UCSD-AML1 (cell line): Measurements from ENCODE around the gene OR2A12.
"Not testable (repeated sequence)": the region's sequence is repeated elsewhere in the genome, so short reads cannot be mapped to it uniquely, and the experiment has no call there.

Experiments
- DNase-seq: peaks from one replicate; lab custom pipeline; 2025; ENCODE audit not compliant: unreplicated experiment; lab: John Stamatoyannopoulos, UW

OR2A12 gene, protein sequence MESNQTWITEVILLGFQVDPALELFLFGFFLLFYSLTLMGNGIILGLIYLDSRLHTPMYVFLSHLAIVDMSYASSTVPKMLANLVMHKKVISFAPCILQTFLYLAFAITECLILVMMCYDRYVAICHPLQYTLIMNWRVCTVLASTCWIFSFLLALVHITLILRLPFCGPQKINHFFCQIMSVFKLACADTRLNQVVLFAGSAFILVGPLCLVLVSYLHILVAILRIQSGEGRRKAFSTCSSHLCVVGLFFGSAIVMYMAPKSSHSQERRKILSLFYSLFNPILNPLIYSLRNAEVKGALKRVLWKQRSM

DNA sequence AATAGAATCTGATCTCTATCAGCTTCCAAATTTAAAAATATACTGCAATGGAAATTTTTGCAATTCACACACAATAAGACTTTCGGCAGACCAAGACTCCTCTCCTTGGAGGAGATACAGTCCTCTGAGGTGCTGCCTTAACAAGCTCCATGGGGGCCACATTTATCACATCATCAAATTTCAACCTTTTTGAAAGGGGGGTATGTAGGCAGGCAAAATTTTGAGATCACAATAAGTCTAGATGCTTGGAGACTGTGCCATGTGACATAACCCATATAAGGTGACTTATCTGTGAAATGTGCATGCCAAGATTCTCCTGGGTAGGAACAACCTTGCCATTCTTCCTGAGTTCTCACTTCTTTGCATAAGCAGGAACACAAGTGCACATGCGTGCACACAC, at the start of gene OR2A12:
TSS of gene OR2A12 (plus strand) at position 301 of the 400 bp plus-strand sequence. CDS start 8,830 bp downstream, outside the sequence.
- DNase-seq: no peak

DNA sequence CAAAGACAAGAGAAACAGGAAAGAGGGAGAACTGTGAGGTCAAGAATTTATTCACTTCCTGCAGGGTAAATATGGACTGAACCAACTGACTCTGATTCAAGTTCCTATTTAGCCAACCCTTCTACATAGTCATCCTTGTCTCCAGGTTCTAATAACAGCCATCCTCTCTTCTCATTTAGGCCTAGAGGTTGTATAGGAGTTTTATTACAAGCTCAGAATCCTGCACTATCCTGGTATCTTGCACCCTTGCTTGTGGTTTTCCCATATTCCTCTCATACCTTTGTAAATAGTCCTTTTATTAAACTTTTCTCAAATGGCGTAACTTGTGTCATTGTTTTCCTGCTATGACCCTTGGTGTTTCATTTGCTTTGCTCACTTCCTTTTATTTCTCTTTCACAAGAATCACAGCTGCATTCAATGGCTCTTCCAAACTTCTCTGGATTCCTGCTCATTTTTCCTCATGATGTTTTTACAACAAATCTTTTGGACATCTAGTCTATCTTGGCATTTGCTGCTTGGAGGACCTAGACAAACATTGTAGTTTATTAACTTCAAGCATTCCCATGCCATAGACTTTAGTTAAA, 49.7 kb upstream of the OR2A12 start:
- DNase-seq: no peak

DNA sequence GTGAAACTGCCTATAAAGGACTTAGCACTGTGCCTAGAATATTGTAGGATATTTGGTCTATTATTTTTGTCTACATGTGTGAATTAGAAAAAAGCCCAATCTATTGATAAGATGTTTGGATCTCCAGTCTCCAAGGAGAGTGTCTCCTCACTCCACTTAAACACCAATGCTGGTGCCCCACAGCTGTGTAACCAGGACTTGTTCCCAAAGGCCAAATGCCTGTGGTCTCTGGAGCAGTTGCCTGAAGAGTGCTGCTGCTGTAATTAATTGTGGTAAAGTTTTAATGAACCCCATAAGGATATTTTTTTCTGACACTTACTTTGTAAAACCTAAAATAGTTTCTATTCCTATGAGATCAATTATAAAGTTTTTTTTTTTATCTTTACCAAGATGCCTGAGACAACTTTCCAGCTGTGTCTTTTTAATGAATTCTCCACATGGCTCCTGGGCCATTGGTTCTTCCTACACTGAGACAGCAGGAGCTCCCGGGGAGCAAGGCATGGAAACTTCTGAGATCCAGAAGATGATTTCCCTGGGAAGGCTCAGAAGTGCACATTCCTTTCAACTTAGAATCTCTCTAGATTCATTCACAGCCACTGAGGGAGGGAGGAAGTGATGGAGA, 48.6 kb upstream of the OR2A12 start:
- no peak for DNase-seq

DNA sequence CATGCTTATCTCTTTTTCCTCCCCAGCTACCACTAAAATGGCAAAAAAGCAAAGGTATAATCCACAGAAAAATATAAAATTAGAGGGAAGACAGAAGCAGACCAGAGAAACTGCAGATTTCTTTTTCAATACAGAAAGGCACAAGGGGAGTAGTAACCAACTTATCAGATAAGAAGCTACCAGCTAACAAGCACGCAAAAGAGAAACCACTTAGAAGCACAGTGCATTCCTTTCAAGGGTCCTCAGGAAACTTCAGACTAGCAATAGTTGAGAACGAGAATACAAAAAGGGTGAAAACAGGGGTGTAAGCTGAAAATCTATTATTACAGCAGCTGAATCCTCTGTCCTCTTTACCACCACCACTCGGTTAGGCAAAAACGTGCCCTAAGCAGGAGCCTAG, 47.2 kb upstream of the OR2A12 start:
- DNase-seq: no peak

DNA sequence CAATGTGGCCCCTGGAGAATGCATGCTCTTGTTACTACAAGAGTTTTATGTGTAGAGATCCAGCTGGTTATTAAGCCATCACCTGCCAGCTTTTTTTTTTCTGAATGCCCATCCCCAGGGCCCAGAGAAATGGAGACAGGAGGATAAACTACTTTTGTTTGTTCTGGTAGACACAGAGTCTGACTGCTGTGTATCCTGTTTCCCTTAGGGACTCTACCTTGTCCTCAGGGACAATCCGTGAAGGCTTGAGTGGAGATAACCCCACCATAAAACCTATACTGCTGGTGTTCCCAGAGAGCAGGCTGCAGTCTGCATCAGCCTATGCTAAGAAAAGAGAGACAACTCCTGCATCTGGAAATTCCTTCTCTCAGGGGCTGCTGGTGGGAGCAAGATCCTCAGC, 37.4 kb upstream of the OR2A12 start, which contains the start of gene OR2A5:
TSS of gene OR2A5 (plus strand) at position 301 of the 400 bp plus-strand sequence. CDS start 1,454 bp downstream, outside the sequence.
- no peak for DNase-seq

DNA sequence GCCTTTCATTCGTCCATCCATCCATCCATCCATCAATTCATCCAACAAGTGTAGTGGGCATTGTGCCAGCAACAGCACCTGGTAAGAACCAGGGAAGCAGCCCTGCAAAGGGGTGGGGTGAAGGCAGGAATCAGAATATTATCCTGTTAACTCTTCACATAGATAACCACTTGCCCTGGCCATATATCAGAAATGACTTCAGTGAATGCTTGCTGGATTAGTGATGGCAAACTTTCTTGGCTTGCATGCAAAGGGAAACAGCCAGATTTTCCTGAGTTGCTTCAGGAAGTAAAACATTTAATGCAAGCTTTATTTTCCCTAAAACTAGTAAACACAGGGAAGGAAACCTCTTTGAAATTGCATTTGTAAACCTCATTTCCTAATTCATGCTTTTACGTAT, 36.6 kb upstream of the OR2A12 start:
- no peak for DNase-seq

DNA sequence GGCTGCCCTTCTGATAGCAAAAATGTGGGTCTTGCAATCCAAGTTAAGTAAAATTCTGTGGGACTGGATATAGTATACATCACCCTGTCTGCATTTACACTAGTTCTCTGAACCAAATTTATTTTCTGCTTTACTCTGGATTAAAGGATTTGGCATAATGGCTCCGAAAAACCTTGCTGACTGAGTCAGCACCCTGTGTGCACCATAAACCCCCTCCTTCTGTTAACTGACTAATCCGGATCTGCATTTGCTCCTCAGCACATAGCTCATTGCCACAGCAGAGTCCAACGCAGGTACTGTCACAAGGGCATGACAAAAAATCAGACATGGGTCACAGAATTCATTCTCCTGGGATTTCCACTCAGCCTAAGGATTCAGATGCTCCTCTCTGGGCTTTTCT, 36.0 kb upstream of the OR2A12 start:
- DNase-seq: no peak

DNA sequence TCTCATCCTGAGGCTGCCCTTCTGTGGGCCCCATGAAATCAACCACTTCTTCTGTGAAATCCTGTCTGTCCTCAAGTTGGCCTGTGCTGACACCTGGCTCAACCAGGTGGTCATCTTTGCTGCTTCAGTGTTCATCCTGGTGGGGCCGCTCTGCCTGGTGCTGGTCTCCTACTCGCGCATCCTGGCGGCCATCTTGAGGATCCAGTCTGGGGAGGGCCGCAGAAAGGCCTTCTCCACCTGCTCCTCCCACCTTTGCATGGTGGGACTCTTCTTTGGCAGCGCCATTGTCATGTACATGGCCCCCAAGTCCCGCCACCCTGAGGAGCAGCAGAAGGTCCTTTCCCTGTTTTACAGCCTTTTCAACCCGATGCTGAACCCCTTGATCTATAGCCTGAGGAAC, 35.2 kb upstream of the OR2A12 start:
- not testable (repeated sequence) for DNase-seq

DNA sequence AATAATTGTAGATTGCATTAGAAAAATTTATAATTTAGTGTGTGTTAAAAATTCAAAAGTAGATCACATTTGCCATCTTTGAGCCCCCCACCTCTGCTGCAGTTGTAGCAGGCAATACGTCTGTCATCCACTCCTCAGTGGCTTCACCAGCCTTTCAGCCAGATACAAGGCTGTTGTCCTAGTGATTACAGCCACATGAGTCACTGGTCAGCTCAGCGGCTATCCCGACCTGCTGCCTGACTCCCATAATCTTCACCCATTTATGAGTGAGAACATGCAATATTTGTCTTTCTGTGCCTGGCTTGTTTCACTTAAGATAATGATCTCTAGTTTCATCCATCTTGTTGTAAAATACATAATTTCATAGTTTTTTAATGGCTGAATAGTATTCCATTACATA, 28.1 kb upstream of the OR2A12 start:
- DNase-seq: no peak

DNA sequence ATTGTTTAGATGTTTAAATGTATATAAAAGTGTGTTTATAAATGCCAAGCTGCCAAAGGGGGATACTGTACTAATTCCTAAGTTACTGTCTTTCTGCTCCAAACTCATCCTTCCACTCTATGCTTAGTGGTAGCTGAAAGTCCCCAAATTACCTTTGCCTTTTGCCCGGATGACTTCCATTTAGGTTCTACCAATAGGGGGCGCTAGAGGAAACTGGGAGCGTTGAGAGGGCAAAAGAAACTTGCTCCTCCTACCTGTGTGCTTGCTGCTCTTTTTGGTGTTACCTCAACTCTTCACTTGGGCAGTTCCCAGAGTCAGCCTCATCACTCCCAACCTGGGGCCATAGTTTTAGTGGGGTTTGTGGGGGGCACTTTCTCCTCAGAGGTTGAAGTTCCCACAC, 22.4 kb upstream of the OR2A12 start:
- DNase-seq: no peak

DNA sequence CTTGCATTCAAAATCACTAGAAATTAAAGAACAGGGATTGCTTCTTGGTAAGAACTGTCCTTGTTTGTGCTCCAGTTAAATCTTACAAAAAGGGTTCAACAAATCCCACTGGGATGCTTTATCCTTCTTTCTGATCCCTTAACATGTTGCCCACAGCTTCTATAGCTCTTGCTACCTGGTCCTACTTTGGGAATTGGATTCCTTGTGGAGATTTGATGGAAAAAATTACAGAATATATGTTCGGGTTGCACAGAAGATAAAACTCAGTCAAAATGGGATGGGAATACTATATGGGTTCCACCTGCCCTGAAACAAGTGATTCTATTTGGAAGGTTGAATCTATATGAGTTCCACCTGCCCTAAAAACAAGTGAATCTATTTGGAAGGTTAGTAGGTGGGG, 16.6 kb upstream of the OR2A12 start, which contains the start of gene OR2A25:
TSS of gene OR2A25 (plus strand) at position 301 of the 400 bp plus-strand sequence. CDS start 4,409 bp downstream, outside the sequence.
- no peak for DNase-seq

DNA sequence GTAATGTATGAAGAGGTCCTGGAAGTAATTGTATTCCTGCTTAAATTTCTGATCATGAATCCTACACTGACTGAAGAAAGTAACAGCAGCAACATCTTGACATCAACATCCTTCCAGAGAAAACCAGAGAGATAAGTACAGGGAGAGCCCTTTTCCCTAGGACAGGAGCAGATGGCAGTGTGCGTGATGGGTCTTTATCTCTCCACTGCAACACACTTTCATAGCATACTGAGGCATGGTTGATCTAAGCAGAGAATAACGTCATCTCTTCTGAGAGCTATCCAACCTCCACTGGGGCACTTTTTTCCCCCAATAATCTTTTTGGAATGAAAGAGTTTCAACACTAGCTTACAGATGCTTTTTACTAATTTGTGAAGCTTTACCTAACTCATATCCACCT, 16.1 kb upstream of the OR2A12 start:
- DNase-seq: no peak

DNA sequence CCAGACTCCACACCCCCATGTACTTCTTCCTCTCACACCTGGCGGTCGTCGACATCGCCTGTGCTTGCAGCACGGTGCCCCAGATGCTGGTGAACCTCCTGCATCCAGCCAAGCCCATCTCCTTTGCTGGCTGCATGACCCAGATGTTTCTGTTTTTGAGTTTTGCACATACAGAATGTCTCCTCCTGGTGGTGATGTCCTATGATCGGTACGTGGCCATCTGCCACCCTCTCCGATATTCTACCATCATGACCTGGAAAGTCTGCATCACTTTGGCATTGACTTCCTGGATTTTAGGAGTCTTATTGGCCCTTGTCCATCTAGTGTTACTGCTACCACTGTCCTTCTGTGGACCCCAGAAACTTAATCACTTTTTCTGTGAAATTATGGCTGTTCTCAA, 11.7 kb upstream of the OR2A12 start:
- no peak for DNase-seq

DNA sequence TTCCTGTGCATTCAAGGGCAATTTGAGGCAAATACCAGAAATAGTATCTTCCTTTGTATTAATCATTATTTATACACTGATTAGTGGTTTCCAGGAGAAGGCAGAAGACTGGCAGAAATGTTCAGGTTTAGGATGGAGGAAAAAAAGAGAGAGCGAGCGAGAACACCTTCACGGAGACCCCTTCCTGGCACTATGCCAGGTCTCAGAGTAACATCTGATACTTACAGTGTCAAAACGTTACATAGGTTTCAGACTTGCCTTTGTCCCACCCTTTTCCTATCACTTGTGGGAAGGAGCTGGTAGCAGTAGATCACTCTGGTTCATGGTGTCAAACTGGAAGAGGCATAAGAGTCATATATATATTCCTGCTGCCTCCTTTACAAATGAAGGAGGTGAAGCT, 652 bp downstream of the OR2A12 start:
- no peak for DNase-seq

DNA sequence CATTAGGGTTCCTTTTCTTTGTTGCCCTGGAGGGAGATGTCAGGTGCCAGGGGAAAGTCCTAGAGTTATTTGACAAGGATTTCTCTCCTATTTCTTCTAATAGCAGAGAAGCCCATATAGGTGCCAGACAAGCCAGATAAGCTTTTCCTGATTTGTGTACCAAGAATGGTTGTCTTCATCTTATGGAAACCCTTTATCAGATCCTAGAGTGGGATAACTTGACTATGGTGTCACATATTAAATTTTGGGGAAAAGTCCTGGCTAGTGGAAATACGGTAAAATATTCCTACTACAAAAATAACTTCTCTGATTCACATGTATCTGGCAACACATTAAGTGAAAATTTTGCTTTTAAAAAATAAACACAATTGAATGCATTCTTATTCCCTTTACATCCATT, 1.2 kb downstream of the OR2A12 start:
- no peak for DNase-seq

DNA sequence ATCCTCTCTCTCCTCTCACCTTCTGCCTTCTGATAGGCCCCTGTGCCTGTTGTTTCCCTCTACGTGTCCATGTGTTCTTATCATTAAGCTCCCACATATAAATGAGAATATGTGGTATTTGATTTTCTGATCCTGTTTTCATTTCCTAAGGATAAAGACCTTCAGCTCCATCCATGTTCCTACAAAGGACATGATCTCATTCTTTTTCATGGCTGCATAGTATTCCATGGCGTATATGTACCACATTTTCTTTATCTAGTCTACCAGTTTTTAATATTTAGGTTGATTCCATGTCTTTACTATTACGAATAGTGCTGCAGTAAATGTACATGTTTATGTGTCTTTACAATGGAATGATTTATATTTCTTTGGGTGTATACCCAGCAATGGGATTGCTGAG, 4.6 kb downstream of the OR2A12 start:
- no peak for DNase-seq

DNA sequence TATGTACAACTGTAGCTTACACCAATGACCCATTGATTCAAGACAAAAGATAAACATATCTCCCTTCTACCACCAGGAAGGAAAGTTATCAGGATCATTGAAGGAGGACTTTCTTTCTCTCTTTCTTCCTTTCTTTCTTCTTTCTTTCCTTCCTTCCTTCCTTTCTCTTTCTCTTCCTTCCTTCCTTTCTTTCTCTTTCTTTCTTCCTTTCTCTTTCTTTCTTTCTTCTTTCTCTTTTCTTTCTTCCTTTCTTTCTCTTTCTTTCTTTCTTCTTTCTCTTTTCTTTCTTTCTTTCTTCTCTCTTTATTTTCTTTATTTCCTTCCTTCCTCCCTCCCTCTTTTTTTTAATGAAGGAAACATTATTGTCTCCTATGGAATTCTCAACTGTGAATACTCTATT, 12.7 kb downstream of the OR2A12 start:
- DNase-seq: no peak

DNA sequence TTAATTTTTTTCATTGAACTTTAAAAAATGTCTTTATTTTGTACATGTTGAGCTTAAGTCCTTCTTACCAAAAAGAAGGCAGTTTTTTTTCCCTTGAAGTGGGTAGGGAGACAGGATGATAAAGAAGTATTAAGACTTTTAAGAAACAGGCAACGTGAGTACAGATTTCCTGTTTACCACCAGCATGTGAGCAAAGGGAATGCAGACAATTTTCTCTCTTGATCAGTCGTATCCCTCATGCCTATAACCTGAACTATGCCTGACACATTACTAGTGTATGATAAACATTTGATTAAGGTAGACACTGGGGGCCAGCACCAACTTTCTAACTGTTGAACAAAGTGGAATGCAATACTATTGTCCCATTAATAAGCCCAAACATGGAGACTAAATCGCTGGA, 14.5 kb downstream of the OR2A12 start:
- DNase-seq: no peak

DNA sequence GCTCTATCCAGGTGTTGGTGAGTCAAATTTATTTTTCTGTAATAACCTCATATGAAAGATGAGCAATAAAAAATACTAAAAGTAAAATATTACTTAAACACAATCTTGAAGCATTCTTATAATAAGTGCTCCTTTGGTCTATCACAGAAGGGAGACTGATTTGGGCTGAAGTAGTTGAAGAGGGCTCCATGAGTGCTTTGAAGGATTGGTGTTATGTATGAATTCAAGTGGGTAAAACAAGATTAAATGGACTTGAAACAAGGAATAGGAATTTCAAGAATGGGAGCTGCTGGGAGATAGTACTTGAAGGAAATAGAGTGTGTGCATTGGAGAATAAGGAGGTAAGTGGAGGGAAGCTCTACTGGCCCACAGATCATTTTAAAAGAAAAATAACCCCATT, 16.0 kb downstream of the OR2A12 start:
- no peak for DNase-seq

DNA sequence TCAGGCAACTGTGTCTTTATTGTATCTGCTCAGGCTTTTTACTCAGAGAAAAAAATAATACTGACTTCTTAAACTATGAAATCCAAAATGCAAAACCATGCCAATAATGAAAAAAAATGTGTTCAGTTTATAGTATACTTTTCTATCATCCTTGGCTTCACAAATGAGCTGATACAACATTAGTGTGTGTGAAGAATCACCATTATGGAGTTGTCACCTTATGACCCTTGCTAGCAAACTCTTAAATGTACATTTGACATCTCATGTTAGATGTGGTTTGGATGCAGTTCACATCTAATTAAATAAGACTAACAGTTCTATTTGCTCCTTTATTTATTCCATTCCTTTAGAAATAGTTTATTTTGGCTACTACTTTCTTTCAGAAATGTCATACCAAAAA, 19.1 kb downstream of the OR2A12 start:
- no peak for DNase-seq

DNA sequence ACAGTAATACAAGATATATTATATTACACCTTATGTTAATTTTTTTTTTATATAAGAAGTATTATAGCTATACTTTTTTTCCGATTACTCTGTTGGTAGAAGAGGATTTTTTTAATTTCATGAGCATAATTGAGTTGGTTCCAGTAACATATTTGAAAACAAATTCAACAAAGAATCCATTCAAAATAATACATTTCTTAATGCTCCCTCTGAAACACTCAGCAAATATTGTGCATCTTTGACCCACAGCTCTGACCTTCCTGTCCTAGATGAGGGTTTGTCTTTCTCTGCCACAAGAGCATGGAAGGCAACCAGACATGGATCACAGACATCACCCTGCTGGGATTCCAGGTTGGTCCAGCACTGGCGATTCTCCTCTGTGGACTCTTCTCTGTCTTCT, 23.2 kb downstream of the OR2A12 start, which contains the start of gene OR2A2:
TSS of gene OR2A2 (plus strand) at position 301 of the 400 bp plus-strand sequence. CDS start at position 301, 0 bp downstream.
- no peak for DNase-seq

DNA sequence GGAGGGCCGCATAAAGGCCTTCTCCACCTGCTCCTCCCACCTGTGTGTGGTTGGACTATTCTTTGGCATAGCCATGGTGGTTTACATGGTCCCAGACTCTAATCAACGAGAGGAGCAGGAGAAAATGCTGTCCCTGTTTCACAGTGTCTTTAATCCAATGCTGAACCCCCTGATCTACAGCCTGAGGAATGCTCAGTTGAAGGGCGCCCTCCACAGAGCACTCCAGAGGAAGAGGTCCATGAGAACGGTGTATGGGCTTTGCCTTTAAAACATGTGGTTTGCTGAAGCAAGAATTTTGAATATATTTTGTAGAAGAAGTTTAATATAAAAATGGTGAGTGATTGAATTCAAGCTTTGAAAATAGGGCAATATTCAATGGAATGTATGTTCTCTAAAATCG, 24.2 kb downstream of the OR2A12 start:
- no peak for DNase-seq
